ENCODE measurements around the gene KCTD11. TPM values are rescaled to one million over a fixed set of nuclear protein-coding genes. Genes with fewer than 3 reads are reported as not detected.
"Not testable (repeated sequence)": the region's sequence is repeated elsewhere in the genome, so short reads cannot be mapped to it uniquely, and the experiment has no call there.

KCTD11 gene
- polyA plus RNA-seq, 3 donors, result 3.4 to 5.6 (median 3.6) TPM

DNA sequence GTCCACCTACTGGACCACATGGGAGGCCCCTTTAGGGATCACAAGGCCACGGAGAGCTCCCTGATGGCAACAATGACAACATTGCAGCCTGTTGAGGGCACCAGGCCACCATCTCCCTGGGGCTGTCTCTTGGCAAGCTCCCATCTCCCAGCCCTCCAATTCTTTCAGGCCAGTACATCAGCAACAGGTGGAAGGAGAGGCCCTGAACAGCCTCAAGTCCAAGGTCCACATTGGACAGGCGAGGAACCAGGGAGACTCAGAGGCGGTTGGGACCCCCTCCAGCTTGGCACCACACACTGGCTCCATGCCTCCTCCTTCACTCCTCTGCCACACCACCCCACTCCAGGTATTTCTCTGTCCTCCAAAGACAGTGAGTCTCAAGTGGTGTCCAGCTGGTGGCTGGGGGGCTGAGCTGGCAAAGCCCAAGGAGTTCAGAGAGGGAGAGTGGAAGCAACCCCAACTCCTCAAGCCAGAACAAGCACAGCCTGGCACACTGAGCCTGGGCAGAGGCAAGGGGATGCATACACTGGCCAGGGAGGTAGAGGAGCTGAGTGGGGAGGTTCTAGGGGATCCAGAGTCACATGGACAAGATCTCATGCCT lies 16.9 kb upstream of the KCTD11 start:
- intact Hi-C loops (cut with micrococcal nuclease), result no loop called here
- no peaks in the 10 kb centered on the region for H3K27me3 ChIP-seq (ENCODE audit: control insufficient read depth in 2 of 2, insufficient read depth in 2 of 2, low read length in 2 of 2)
- 100% methylated on average over 1 of the region's 3 CpGs for WGBS (ENCODE audit: insufficient coverage)
- no peak overlapping the region for H2AFZ ChIP-seq (ENCODE audit: insufficient read depth, low read depth, low read length, poor library complexity, severe bottlenecking)
- no peak overlapping the region for H3K27ac ChIP-seq (ENCODE audit: low read depth in 1 of 2, low read length in 2 of 2)
- peaks cover 0 to 8% (median 0%) of the 10 kb centered on the region in 3 donors for H3K27me3 Mint-ChIP-seq (ENCODE audit: low read depth in 3 of 3)
- peaks cover 6 to 15% of the 10 kb centered on the region in 2 donors for H3K36me3 Mint-ChIP-seq
- peak overlapping the region in 1 of 2 donors; percentile 37 for H3K4me3 Mint-ChIP-seq
- H3K4me3 ChIP-seq (replicated peaks in 1 of 3; ENCODE audit: low read depth in 2 of 3, low read length in 3 of 3), result no peak overlapping the region
- TF ChIP-seq, protein P1, sequence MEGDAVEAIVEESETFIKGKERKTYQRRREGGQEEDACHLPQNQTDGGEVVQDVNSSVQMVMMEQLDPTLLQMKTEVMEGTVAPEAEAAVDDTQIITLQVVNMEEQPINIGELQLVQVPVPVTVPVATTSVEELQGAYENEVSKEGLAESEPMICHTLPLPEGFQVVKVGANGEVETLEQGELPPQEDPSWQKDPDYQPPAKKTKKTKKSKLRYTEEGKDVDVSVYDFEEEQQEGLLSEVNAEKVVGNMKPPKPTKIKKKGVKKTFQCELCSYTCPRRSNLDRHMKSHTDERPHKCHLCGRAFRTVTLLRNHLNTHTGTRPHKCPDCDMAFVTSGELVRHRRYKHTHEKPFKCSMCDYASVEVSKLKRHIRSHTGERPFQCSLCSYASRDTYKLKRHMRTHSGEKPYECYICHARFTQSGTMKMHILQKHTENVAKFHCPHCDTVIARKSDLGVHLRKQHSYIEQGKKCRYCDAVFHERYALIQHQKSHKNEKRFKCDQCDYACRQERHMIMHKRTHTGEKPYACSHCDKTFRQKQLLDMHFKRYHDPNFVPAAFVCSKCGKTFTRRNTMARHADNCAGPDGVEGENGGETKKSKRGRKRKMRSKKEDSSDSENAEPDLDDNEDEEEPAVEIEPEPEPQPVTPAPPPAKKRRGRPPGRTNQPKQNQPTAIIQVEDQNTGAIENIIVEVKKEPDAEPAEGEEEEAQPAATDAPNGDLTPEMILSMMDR (IDR thresholded peaks at IDR 0.05), result no peak
- no peak overlapping the region for H3K9ac ChIP-seq (ENCODE audit: insufficient read depth, low read length, poor library complexity, severe bottlenecking)
- peaks cover 43 to 55% of the 10 kb centered on the region in 2 donors for H3K4me1 ChIP-seq (ENCODE audit: control insufficient read depth in 1 of 2, insufficient read depth in 2 of 2, low read length in 2 of 2)
- peaks cover 0 to 6% of the 10 kb centered on the region in 2 donors for H3K36me3 ChIP-seq (replicated peaks in 1 of 2; ENCODE audit: control insufficient read depth in 1 of 2, insufficient read depth in 2 of 2, low read length in 2 of 2)
- no peaks in the 10 kb centered on the region for H3K9me3 ChIP-seq (replicated peaks in 1 of 2; ENCODE audit: control insufficient read depth in 1 of 2, insufficient read depth in 1 of 2, low read length in 2 of 2)
- no peak overlapping the region for H3K4me2 ChIP-seq (replicated peaks; ENCODE audit: extremely low read depth, low read length, poor library complexity, severe bottlenecking)
- DNase-seq, result no peak
- H4K20me1 ChIP-seq (ENCODE audit: insufficient read depth, low read length), result no peaks in the 10 kb centered on the region
- H3K4me1 Mint-ChIP-seq, result peaks cover 54% of the 10 kb centered on the region
- H3K9me3 Mint-ChIP-seq, result no peaks in the 10 kb centered on the region
- peak overlapping the region in 2 of 7 donors; percentile 32 to 65 for H3K27ac Mint-ChIP-seq
- peaks cover 27% of the 10 kb centered on the region for H3K79me2 ChIP-seq (ENCODE audit: insufficient read depth, low read length)

DNA sequence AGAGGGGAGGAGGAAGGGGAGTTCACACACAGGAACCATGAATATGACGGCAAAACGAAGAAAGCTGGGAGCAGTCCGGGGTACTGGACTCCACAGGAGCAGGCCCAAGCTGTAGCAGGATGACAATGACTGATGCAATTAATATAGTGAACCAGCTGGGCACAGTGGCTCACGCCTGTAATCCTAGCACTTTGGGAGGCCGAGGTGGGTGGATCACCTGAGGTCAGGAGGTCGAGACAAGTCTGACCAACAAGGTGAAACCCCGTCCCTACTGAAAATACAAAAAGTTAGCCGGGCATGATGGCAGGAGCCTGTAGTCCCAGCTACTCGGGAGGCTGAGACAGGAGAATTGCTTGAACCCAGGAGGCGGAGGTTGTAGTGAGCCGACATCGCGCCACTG lies 16.2 kb upstream of the KCTD11 start:
- H3K36me3 ChIP-seq (replicated peaks in 1 of 2; ENCODE audit: control insufficient read depth in 1 of 2, insufficient read depth in 2 of 2, low read length in 2 of 2), result peaks cover 0 to 10% of the 10 kb centered on the region in 2 donors
- peak overlapping the region; percentile 89 for H2AFZ ChIP-seq (ENCODE audit: insufficient read depth, low read depth, low read length, poor library complexity, severe bottlenecking)
- DNase-seq; H3K27me3 Mint-ChIP-seq (ENCODE audit: low read depth in 3 of 3); H3K9me3 Mint-ChIP-seq; H4K20me1 ChIP-seq (ENCODE audit: insufficient read depth, low read length); H3K9ac ChIP-seq (ENCODE audit: insufficient read depth, low read length, poor library complexity, severe bottlenecking); H3K9me3 ChIP-seq (replicated peaks in 1 of 2; ENCODE audit: control insufficient read depth in 1 of 2, insufficient read depth in 1 of 2, low read length in 2 of 2); H3K27me3 ChIP-seq (ENCODE audit: control insufficient read depth in 2 of 2, insufficient read depth in 2 of 2, low read length in 2 of 2); intact Hi-C loops (cut with micrococcal nuclease): not testable (repeated sequence)
- peak overlapping the region; percentile 88 for H3K4me2 ChIP-seq (replicated peaks; ENCODE audit: extremely low read depth, low read length, poor library complexity, severe bottlenecking)
- H3K27ac Mint-ChIP-seq, result peak overlapping the region in 6 of 7 donors; percentile 0 to 91 (median 77)
- H3K4me3 ChIP-seq (replicated peaks in 1 of 3; ENCODE audit: low read depth in 2 of 3, low read length in 3 of 3), result peak overlapping the region in 1 of 3 experiments; percentile 79
- peak overlapping the region in 1 of 2 donors; percentile 71 for H3K27ac ChIP-seq (ENCODE audit: low read depth in 1 of 2, low read length in 2 of 2)
- 72% methylated on average over 9 of the region's 13 CpGs for WGBS (ENCODE audit: insufficient coverage)
- peaks cover 27% of the 10 kb centered on the region for H3K79me2 ChIP-seq (ENCODE audit: insufficient read depth, low read length)
- H3K36me3 Mint-ChIP-seq, result peaks cover 10 to 22% of the 10 kb centered on the region in 2 donors
- H3K4me1 Mint-ChIP-seq, result peaks cover 54% of the 10 kb centered on the region
- peak overlapping the region; percentile 78 to 90 for H3K4me3 Mint-ChIP-seq
- peaks cover 37 to 49% of the 10 kb centered on the region in 2 donors for H3K4me1 ChIP-seq (ENCODE audit: control insufficient read depth in 1 of 2, insufficient read depth in 2 of 2, low read length in 2 of 2)
